ENCODE data around the gene PLAAT4. TPM values are rescaled to one million over a fixed set of nuclear protein-coding genes. Genes with fewer than 3 reads are reported as not detected.

The PLAAT4 gene
- total and polyA plus RNA-seq, 8 donors: 4.0 to 262 (median 88.0) TPM

- 79 to 91% (median 88%) methylated on average over 6 of the region's 6 CpGs for WGBS, 5 donors
- H3K27ac ChIP-seq: peak overlapping the region in 3 of 5 donors; percentile 8 to 11 (median 10)
These were observed 15.3 kb downstream of the PLAAT4 start for GRCh38 chr11:63551889-63552266.

GRCh38 chr11:63552921-63553320 is 16.3 kb downstream of the PLAAT4 start:
- intact Hi-C loops (cut with DNase I; ENCODE audit: low total_unique reads): no loop called here
- peak overlapping the region in 1 of 5 donors; percentile 33 for H3K27ac ChIP-seq
- H3K4me3 ChIP-seq: no peak overlapping the region
- H3K9me3 ChIP-seq: no peaks in the 10 kb centered on the region
- no peaks in the 10 kb centered on the region for H3K36me3 ChIP-seq
- DNase-seq: no peak
- TF ChIP-seq CTCF (IDR thresholded peaks at IDR 0.05) (no peak), EP300 (IDR thresholded peaks at IDR 0.05) (no peak), POLR2A (IDR thresholded peaks at IDR 0.05) (no peak), POLR2AphosphoS5 (IDR thresholded peaks at IDR 0.05) (no peak)
- peaks cover 0 to 4% (median 2%) of the 10 kb centered on the region in 4 donors for H3K4me1 ChIP-seq
- 82 to 89% (median 85%) methylated on average over 7 of the region's 7 CpGs for WGBS, 5 donors
- H3K27me3 ChIP-seq: no peaks in the 10 kb centered on the region

More at GRCh38 chr11:63551889-63552266, 15.3 kb downstream of the PLAAT4 start:
- peak overlapping the region in 1 of 4 donors; percentile 9 for H3K4me3 ChIP-seq
- TF ChIP-seq EP300 (IDR thresholded peaks at IDR 0.05): no peak
- TF ChIP-seq CTCF (IDR thresholded peaks at IDR 0.05): no peak
- TF ChIP-seq POLR2AphosphoS5 (IDR thresholded peaks at IDR 0.05): no peak
- TF ChIP-seq POLR2A (IDR thresholded peaks at IDR 0.05): no peak
- H3K4me1 ChIP-seq: peaks cover 0 to 4% (median 2%) of the 10 kb centered on the region in 4 donors
- intact Hi-C loops (cut with DNase I; ENCODE audit: low total_unique reads): no loop called here
- DNase-seq: no peak
- H3K9me3 ChIP-seq: no peaks in the 10 kb centered on the region
- H3K36me3 ChIP-seq: peaks cover 0 to 9% (median 8%) of the 10 kb centered on the region in 4 donors
- no peaks in the 10 kb centered on the region for H3K27me3 ChIP-seq

GRCh38 chr11:63553759-63554158 is 17.2 kb downstream of the PLAAT4 start:
- Histone ChIP-seq H3K36me3 (no peaks in the 10 kb centered on the region), H3K4me1 (peaks cover 0 to 11% (median 4%) of the 10 kb centered on the region in 4 donors), H3K27me3 (no peaks in the 10 kb centered on the region), H3K27ac (peak overlapping the region in 2 of 5 donors; percentile 29 to 33), H3K4me3 (no peak overlapping the region), H3K9me3 (no peaks in the 10 kb centered on the region)
- intact Hi-C loops (cut with DNase I; ENCODE audit: low total_unique reads): no loop called here
- 70 to 84% (median 77%) methylated on average over 8 of the region's 8 CpGs for WGBS, 5 donors
- DNase-seq: no peak
- TF ChIP-seq CTCF (IDR thresholded peaks at IDR 0.05): no peak
- TF ChIP-seq POLR2A (IDR thresholded peaks at IDR 0.05): no peak
- no peak for TF ChIP-seq POLR2AphosphoS5 (IDR thresholded peaks at IDR 0.05)
- TF ChIP-seq EP300 (IDR thresholded peaks at IDR 0.05): no peak

GRCh38 chr11:63554877-63555223 is 18.2 kb downstream of the PLAAT4 start:
- DNase-seq: no peak
- H3K27ac ChIP-seq: no peak overlapping the region
- H3K4me3 ChIP-seq: no peak overlapping the region
- H3K27me3 ChIP-seq: no peaks in the 10 kb centered on the region
- 76 to 85% (median 83%) methylated on average over 4 of the region's 4 CpGs for WGBS, 5 donors
- H3K4me1 ChIP-seq: peaks cover 3 to 20% (median 9%) of the 10 kb centered on the region in 4 donors
- intact Hi-C loops (cut with DNase I; ENCODE audit: low total_unique reads): no loop called here
- no peaks in the 10 kb centered on the region for H3K9me3 ChIP-seq
- TF ChIP-seq EP300 (IDR thresholded peaks at IDR 0.05) (no peak), CTCF (IDR thresholded peaks at IDR 0.05) (no peak), POLR2AphosphoS5 (IDR thresholded peaks at IDR 0.05) (no peak), POLR2A (IDR thresholded peaks at IDR 0.05) (no peak)
- H3K36me3 ChIP-seq: no peaks in the 10 kb centered on the region

Data from stomach (tissue), 9 donors.